PC-9 (cell line): ENCODE data around the gene SCAI. TPM values are rescaled to one million over a fixed set of nuclear protein-coding genes. Genes with fewer than 3 reads are reported as not detected.
"Not testable (repeated sequence)": the region's sequence is repeated elsewhere in the genome, so short reads cannot be mapped to it uniquely, and the experiment has no call there.

Experiments used
- BruUV-seq: library from RNA; stranded (reverse); fragments of 400-500 nt; replicated peaks from 2 replicates; lab custom pipeline; 2021; lab: Mats Ljungman, UMichigan
- CTCF ChIA-PET: fragments of 300-600 bp; sonication (Branson Sonifier 250); formaldehyde crosslinking; loops from one replicate; lab custom pipeline; 2022; ENCODE audit warnings: antibody characterized with exemption; lab: Charles Lee
- POLR2A ChIA-PET: fragments of 300-600 bp; sonication (Branson Sonifier 250); formaldehyde crosslinking; loops from one replicate; lab custom pipeline; 2022; ENCODE audit warnings: antibody characterized with exemption; ENCODE audit not compliant: unreplicated experiment; lab: Charles Lee
- DNase-seq, 2 experiments: peaks; one replicate each; pipeline versions ENCODE4 v3.0.0 to v3.0.0-alpha.2; 2015 to 2022; ENCODE audit warnings: mixed read lengths in 1 of 2
- H2AFZ ChIP-seq: fragments of 200-600 bp; sonication (generic); 2 replicates; pipeline ENCODE4 v1.8.1; 2017; ENCODE audit warnings: antibody characterized with exemption
- H3F3A ChIP-seq: fragments of 200-600 bp; sonication (generic); 2 replicates; pipeline ENCODE4 v1.8.1; 2017; ENCODE audit warnings: antibody characterized with exemption, mild to moderate bottlenecking, low read depth; ENCODE audit not compliant: insufficient read depth
- H3K27ac ChIP-seq: fragments of 200-600 bp; sonication (generic); 2 replicates; pipeline ENCODE4 v1.6.1; 2016; ENCODE audit warnings: mixed run types
- H3K27me3 ChIP-seq: fragments of 200-600 bp; sonication (generic); 2 replicates; pipeline ENCODE4 v1.6.1; 2016; ENCODE audit warnings: low read depth, mixed run types; ENCODE audit not compliant: insufficient read depth
- H3K36me3 ChIP-seq: fragments of 200-600 bp; sonication (generic); 2 replicates; pipeline ENCODE4 v1.6.1; 2016; ENCODE audit warnings: low read depth, mixed run types
- H3K4me1 ChIP-seq: fragments of 200-600 bp; sonication (generic); replicated peaks from 2 replicates; pipeline ENCODE4 v1.6.1; 2016; ENCODE audit warnings: mixed run types; ENCODE audit not compliant: insufficient read depth
- H3K4me2 ChIP-seq: fragments of 200-600 bp; sonication (generic); 2 replicates; pipeline ENCODE4 v1.6.1; 2017; ENCODE audit warnings: mixed run types
- H3K4me3 ChIP-seq: fragments of 200-600 bp; sonication (generic); 2 replicates; pipeline ENCODE4 v1.6.1; 2016; ENCODE audit warnings: mixed run types
- H3K79me2 ChIP-seq: fragments of 200-600 bp; sonication (generic); 2 replicates; pipeline ENCODE4 v1.6.1; 2017; ENCODE audit warnings: low read depth, mixed run types
- H3K9me2 ChIP-seq: fragments of 200-600 bp; sonication (generic); 2 replicates; pipeline ENCODE4 v1.8.1; 2017; ENCODE audit warnings: mild to moderate bottlenecking; ENCODE audit not compliant: insufficient read depth
- H3K9me3 ChIP-seq: fragments of 200-600 bp; sonication (generic); 2 replicates; pipeline ENCODE4 v1.8.1; 2016; ENCODE audit warnings: low read depth; ENCODE audit not compliant: insufficient read depth
- H4K20me1 ChIP-seq: fragments of 200-600 bp; sonication (generic); 2 replicates; pipeline ENCODE4 v1.8.1; 2017; ENCODE audit not compliant: insufficient read depth
- CTCF ChIP-seq: fragments of 200-600 bp; sonication (generic); conservative IDR thresholded peaks from 2 replicates; pipeline ENCODE4 v1.6.1; 2017; ENCODE audit warnings: mixed run types, antibody characterized with exemption, mild to moderate bottlenecking, moderate library complexity
- EZH2 ChIP-seq: fragments of 200-600 bp; sonication (generic); IDR thresholded peaks from 2 replicates; pipeline ENCODE4 v1.8.0; 2017; ENCODE audit warnings: antibody characterized with exemption, low read depth
- intact Hi-C: fragments of 100-400 bp; cut with micrococcal nuclease; formaldehyde crosslinking; loops from one replicate; pipeline ENCODE4 v1.10.0; 2022; ENCODE audit not compliant: unreplicated experiment
- total RNA-seq: library from RNA; stranded (reverse); gene quantifications from 2 replicates; pipeline ENCODE4 v1.2.3, GENCODE V29; 2021

Gene SCAI
- total RNA-seq, 1 experiment from 2014 or later, result 16.0 TPM

GRCh38 chr9:125183054-125183453 is 39.7 kb upstream of the SCAI start:
- H3K27ac ChIP-seq, result no peak overlapping the region
- no peaks in the 10 kb centered on the region for H3K9me3 ChIP-seq
- H3K4me1 ChIP-seq, result no peaks in the 10 kb centered on the region
- DNase-seq, result no peak
- intact Hi-C loops, result no loop called here
- H2AFZ ChIP-seq, result no peak overlapping the region
- ChIA-PET CTCF (no interaction called here), POLR2A (no interaction called here)
- H3K4me2 ChIP-seq, result no peak overlapping the region
- H4K20me1 ChIP-seq, result peaks cover 40% of the 10 kb centered on the region
- 0 out of 2 replicates have a peak, but pooled peaks cover 4% of the 10 kb centered on the region for H3K36me3 ChIP-seq
- no peak for TF ChIP-seq CTCF
- TF ChIP-seq EZH2, result no peak
- BruUV-seq, result no TSS peak
- H3K27me3 ChIP-seq, result no peaks in the 10 kb centered on the region
- H3K4me3 ChIP-seq, result no peak overlapping the region
- H3K79me2 ChIP-seq, result peaks cover 93% of the 10 kb centered on the region
- no peaks in the 10 kb centered on the region for H3F3A ChIP-seq
- no peaks in the 10 kb centered on the region for H3K9me2 ChIP-seq

- POLR2A ChIA-PET, CTCF ChIA-PET: not testable (repeated sequence)
These were observed 38.4 kb upstream of the SCAI start for GRCh38 chr9:125181756-125182155.

GRCh38 chr9:125180876-125181275 is 37.5 kb upstream of the SCAI start:
- H3K4me3 ChIP-seq, result no peak overlapping the region
- TF ChIP-seq EZH2, result no peak
- TF ChIP-seq CTCF, result no peak
- no peaks in the 10 kb centered on the region; the same call in 1 of the 2 replicates for H3F3A ChIP-seq
- H3K9me3 ChIP-seq, result no peaks in the 10 kb centered on the region
- 0 out of 2 replicates have a peak, but pooled peaks cover 2% of the 10 kb centered on the region for H3K36me3 ChIP-seq
- intact Hi-C loops, result no loop called here
- H3K9me2 ChIP-seq, result no peaks in the 10 kb centered on the region
- no peak overlapping the region for H2AFZ ChIP-seq
- BruUV-seq, result no TSS peak
- no peaks in the 10 kb centered on the region for H3K4me1 ChIP-seq
- H3K27ac ChIP-seq, result no peak overlapping the region
- peaks cover 31% of the 10 kb centered on the region for H4K20me1 ChIP-seq
- POLR2A ChIA-PET, result no interaction called here
- no peak for DNase-seq
- H3K4me2 ChIP-seq, result no peak overlapping the region
- CTCF ChIA-PET, result no interaction called here
- H3K27me3 ChIP-seq, result no peaks in the 10 kb centered on the region
- peaks cover 85% of the 10 kb centered on the region for H3K79me2 ChIP-seq

More at GRCh38 chr9:125181756-125182155, 38.4 kb upstream of the SCAI start:
- peaks cover 89% of the 10 kb centered on the region for H3K79me2 ChIP-seq
- H3K36me3 ChIP-seq, H2AFZ ChIP-seq, H3K9me3 ChIP-seq, H3K27ac ChIP-seq, H3K4me2 ChIP-seq, intact Hi-C loops, H3K27me3 ChIP-seq, H3K4me1 ChIP-seq, H3K9me2 ChIP-seq, BruUV-seq, H3K4me3 ChIP-seq, H3F3A ChIP-seq, DNase-seq: not testable (repeated sequence)
- peaks cover 35% of the 10 kb centered on the region for H4K20me1 ChIP-seq

GRCh38 chr9:125179776-125180175 is 36.4 kb upstream of the SCAI start:
- H3K4me3 ChIP-seq, H3K9me2 ChIP-seq, POLR2A ChIA-PET, DNase-seq, H3K36me3 ChIP-seq, intact Hi-C loops, H3K4me1 ChIP-seq, H3K27ac ChIP-seq, H2AFZ ChIP-seq, H3K4me2 ChIP-seq, H3K27me3 ChIP-seq, CTCF ChIA-PET, H3K9me3 ChIP-seq, H3F3A ChIP-seq, BruUV-seq: not testable (repeated sequence)
- peaks cover 74% of the 10 kb centered on the region for H3K79me2 ChIP-seq
- peaks cover 31% of the 10 kb centered on the region for H4K20me1 ChIP-seq
